ENCODE measurements around the gene LRIG3.
"Not testable (repeated sequence)": the region's sequence is repeated elsewhere in the genome, so short reads cannot be mapped to it uniquely, and the experiment has no call there.

LRIG3 gene

DNA sequence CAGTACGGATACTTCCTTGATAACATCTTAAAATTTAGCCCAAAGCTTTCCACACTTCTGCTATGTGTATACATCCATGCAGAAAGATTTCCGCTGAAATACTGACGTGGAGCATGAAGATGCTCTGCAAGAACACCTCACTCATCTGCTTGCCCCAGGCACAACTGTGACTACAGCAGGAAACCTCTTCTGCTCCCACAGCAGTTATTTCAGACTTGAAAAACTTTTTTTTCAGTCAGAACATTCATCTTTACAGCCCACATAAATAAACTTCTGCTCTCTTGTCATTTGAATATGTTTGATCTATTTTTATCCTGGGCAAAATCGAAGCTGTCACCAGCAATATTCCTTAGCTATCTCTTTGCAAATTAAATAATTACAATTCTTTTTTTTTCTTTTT is 6.8 kb upstream of the LRIG3 start:
- DNase-seq: no peak

- no peak for DNase-seq
These were observed 6.3 kb upstream of the LRIG3 start for GRCh38 chr12:58926586-58926985.

GRCh38 chr12:58925751-58926150 is 5.4 kb upstream of the LRIG3 start:
- DNase-seq: no peak

DNA sequence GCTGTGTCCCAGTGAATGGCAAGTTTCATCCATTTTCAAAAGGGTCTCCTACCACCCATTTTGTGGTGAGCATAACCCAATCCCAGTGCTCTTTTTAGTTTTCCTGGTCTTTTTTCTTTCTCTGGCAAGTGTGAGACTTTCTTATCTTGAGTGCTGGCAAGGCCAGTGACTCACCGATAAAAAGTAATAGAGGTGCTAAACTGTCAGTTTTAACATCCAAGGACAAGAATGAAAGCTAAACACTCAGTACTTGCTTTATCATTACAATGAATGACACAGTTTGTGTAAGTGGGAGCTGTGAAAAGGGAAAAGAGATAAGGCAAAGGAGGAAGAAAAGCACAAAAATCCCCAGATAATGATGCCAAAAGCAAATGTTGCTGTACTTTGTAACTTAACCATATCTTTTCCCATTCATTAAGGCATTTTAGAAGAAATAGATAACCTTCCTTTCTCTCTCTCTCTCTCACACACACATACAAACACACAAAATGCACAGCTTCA is 4.9 kb upstream of the LRIG3 start:
- no peak for DNase-seq

DNA sequence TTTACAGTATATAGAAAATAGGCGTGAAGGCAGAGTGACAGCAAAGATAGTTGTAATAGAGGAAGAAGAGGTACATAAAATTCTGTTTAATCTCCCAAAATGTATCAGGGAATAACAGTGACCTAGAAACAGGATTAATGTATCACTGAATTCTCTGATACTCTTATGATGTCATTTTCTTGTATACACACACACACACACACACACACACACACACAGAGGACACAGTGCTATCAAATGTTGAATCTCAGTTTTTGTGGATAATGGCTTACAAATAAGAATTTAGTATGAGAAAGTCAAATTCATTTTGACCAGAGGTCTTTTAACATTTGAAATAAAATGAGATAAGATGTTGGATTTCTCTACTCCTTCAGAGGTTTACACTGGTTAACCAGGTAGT is 4.3 kb upstream of the LRIG3 start:
- DNase-seq: no peak

DNA sequence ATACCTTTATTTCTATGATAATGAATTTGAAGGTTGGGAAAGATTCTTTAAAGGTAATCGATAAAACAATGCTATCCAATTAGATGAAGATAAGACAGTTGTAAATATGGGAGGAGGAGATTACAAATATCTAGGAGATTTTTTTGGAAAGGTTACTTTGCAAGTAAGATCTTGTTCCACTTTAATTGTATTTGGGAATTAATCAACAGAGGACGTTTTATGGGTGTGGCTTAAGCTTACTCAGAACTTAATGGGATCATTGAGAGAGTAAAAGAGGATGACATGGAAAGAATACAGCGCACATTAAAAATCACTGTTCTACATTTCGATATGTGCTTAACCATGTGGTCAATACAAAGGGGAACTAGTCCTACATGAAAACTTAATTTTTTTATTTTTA is 3.5 kb upstream of the LRIG3 start:
- no peak for DNase-seq

GRCh38 chr12:58922849-58923248 is 2.5 kb upstream of the LRIG3 start:
- DNase-seq: no peak

DNA sequence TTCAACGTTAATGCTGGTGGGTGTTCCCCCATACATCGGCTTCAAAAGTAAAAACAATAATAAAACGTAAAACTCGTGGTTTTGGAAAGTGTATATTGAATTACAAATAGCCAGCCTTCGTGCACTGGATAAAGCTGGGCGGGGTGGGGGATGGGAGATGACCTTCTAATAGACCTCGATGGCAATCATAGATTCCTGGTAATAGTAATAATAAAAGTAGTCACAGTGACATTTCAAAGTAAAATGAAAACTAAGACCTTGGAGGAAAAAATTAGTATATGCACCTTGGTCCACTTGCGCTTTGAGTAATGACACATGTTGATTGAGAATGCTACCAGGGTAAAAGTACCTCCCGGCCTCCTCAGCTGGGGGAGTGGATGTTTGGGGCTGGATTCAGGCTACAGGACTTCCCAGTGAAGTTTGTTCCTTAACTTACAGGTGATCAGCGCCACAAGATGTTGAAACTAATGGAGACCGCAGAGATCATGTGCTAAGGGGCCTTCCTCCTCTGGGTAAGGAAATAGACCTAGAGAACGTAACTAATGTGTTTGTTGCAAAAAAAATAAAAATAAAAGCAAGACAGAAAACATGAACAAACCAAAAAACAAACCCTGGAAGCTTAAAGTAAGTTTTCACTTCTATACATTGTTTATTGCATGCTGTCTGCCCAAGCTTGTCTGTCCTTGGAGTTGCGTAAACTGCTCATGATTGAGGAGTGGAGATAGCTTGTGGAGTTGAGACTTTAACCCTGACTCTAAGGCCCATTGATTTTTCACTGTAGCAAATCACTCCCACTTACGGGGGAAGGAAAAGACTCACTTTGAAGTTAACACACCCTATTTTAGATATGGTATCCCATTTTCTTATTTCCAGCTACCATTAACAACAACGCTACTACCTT is 907 bp upstream of the LRIG3 start:
- no peak for DNase-seq

- DNase-seq: no peak
These were observed 838 bp downstream of the LRIG3 start for GRCh38 chr12:58919231-58920101.

DNA sequence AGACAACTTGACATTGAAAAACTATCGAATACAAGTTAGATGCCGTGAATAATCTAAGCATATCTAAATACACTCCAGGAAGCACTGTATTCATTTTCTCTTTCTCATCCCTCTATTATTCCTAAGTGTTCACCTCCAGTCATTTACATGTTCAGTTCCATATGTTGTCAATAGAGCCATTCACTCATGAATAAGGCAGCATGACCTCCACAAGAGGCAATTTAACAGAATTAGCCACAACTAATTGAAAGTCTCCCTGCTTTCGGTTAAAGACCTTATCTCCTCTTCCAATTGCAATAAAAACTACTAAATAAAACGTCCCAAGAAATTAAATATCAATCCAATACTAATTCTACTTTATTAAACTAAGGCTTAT is 1.8 kb downstream of the LRIG3 start:
- no peak for DNase-seq

GRCh38 chr12:58917699-58918468 is 2.4 kb downstream of the LRIG3 start:
- DNase-seq: no peak

DNA sequence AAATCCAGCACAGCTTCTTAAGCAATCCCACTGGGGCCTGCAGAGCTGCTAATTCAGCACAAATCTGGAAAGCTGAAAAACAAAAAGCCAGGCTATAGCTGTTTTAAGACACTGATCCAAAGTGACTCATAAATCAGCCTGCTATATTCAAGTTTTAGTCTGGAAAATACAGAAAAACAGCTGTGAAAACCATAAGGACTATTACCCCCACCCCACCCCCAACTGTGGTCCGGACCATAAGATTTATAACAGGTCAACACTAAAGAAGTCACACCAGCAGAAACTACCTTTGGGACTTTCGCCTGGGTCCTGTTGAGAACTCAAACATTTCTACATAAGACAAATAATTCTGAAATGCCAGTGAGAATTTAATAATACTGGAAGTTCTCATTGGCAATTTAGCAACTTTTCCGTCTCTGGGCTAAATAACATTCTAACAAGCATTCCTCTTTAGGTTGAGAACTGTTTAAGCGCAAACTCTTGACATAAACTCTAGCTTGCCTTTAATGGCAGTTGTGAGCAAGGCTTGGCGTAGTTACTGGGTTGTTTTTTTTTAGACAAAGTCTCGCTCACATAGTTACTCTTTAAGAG is 3.3 kb downstream of the LRIG3 start:
- DNase-seq: no peak

DNA sequence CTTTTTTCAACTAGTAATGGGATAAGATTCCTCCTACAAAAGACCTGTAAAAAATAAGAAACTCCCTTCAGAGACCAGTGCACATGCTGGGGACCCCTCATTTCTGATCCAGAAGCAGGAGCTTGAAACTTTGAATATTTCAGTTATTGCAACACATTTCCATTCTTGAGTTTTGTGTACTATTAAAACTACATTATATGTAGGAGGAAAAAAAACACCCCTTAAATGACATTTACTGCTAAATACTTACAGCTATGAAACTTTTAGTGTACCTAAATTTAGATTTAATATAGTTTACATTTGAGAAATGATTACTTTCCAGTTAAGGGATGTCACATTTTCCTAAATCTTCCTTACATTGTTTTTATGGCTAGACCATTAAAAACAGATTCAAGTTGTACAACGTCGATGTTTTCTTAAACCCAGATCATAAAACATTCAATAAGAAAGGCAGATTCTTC is 4.1 kb downstream of the LRIG3 start:
- DNase-seq: no peak

- no peak for DNase-seq
These were observed 4.7 kb downstream of the LRIG3 start for GRCh38 chr12:58915634-58916033.

- DNase-seq: no peak
These were observed 5.3 kb downstream of the LRIG3 start for GRCh38 chr12:58915037-58915436.

GRCh38 chr12:58914457-58914856 is 5.8 kb downstream of the LRIG3 start:
- no peak for DNase-seq

GRCh38 chr12:58907391-58907790 is 12.9 kb downstream of the LRIG3 start:
- DNase-seq: no peak

- DNase-seq: no peak
These were observed 13.4 kb downstream of the LRIG3 start for GRCh38 chr12:58906917-58907316.

DNA sequence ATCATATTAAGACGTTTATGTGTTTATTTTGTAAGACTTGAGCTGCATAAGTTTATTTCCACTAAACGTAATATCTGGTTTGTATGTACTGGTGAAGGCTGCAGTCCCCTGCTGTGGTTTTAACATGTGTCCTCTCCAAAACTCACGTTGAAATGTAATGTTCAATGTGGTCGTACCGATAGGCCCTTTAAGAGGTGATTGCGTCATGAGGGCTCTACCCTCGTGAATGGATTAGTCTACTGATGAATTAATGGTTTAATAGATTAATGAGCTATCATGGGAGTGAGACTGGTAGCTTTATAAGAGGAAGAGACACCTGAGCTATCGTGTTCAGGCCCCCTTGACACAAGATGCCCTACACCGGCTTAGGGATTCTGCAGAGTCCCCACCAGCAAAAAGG is 14.9 kb downstream of the LRIG3 start:
- no peak for DNase-seq

- not testable (repeated sequence) for DNase-seq
These were observed 17.6 kb downstream of the LRIG3 start for GRCh38 chr12:58902726-58903125.

DNA sequence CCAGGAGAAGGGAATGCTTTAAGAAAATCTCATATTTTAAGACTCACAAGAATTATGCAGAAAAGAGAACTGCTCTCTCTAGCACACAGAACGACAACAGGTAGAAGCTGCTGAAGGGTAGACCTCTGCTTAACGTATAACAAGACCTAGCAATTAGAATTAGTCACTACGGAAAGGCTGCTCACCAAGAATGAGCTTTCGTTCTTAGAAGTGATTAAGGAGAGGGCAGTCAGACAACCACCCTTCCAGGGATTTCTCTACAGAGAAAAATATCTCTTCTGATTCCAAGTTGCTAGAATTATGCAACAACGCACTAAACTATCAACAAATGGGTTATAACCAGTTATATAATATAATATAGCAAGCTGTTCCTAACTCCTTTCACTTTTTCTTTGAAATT is 18.6 kb downstream of the LRIG3 start:
- DNase-seq: no peak

DNA sequence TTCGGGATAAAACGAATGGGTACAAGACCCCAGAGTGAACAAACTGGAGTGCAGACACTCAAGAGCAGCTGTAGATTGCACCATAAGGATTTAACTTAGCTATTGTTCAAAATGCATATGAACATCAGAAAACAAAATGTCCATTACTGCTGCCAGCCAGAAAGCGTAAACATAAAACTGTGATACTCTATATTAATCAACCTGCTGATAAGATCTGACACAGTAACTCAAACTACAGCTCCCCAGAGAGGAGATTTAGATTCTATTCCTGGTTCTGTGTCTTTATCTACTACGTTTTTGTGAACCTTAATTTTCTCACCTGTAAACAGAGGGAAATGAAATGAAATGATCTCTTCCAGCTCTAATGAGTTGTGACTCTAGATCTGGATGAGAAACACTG is 22.3 kb downstream of the LRIG3 start:
- no peak for DNase-seq

- DNase-seq: no peak
These were observed 24.0 kb downstream of the LRIG3 start for GRCh38 chr12:58896278-58896677.

Measured in activated CD4-positive, alpha-beta T cell treated with anti-CD3 and anti-CD28 coated beads for 4 hours (primary cell).